HepG2 (cell line): ENCODE results near the gene PKMYT1. TPM values are rescaled to one million over a fixed set of nuclear protein-coding genes. Genes with fewer than 3 reads are reported as not detected.
A peak's percentile ranks its signal among the peaks of the same experiment; 100 is the strongest.

Experiments
- GFI1 ChIP-seq: sonication (generic); formaldehyde crosslinking; IDR thresholded peaks from 2 replicates; pipeline ENCODE4 v1.5.0; 2020; ENCODE audit warnings: missing genetic modification reagents, mild to moderate bottlenecking, borderline replicate concordance
- MED1 ChIP-seq: sonication (generic); formaldehyde crosslinking; IDR thresholded peaks from 2 replicates; pipeline ENCODE4 v1.4.0; 2020; ENCODE audit warnings: missing genetic modification reagents
- MYC ChIP-seq: sonication (generic); formaldehyde crosslinking; IDR thresholded peaks from 2 replicates; pipeline ENCODE4 v1.9.0; 2021; ENCODE audit warnings: missing genetic modification reagents, borderline replicate concordance
- NFATC3 ChIP-seq: sonication (generic); formaldehyde crosslinking; IDR thresholded peaks from 2 replicates; pipeline ENCODE4 v1.5.1; 2020; ENCODE audit warnings: mild to moderate bottlenecking, missing genetic modification reagents
- PCBP2 ChIP-seq: fragments of 200-400 bp; formaldehyde crosslinking; optimal IDR thresholded peaks from 2 replicates; pipeline ENCODE3; 2018; ENCODE audit warnings: low read length, low read depth; ENCODE audit not compliant: poor library complexity, severe bottlenecking
- TBX2 ChIP-seq: sonication (generic); formaldehyde crosslinking; IDR thresholded peaks from 2 replicates; pipeline ENCODE4 v1.5.0; 2020; ENCODE audit warnings: missing genetic modification reagents, mild to moderate bottlenecking, borderline replicate concordance
- THRA ChIP-seq: sonication (generic); formaldehyde crosslinking; IDR thresholded peaks from 2 replicates; pipeline ENCODE4 v1.4.0; 2020; ENCODE audit warnings: missing genetic modification reagents, borderline replicate concordance
- ZFP90 ChIP-seq: sonication (generic); formaldehyde crosslinking; IDR thresholded peaks from 2 replicates; pipeline ENCODE4 v1.8.0; 2022; ENCODE audit warnings: missing genetic modification reagents, mild to moderate bottlenecking, inconsistent platforms, borderline replicate concordance
- ZNF296 ChIP-seq: sonication (generic); formaldehyde crosslinking; conservative IDR thresholded peaks from 2 replicates; pipeline ENCODE4 v1.5.0; 2020; ENCODE audit warnings: mild to moderate bottlenecking, missing genetic modification reagents
- ZNF598 ChIP-seq: sonication (generic); formaldehyde crosslinking; IDR thresholded peaks from 2 replicates; pipeline ENCODE4 v1.5.1; 2020; ENCODE audit warnings: mild to moderate bottlenecking, missing genetic modification reagents, borderline replicate concordance
- ZNF800 ChIP-seq: sonication (generic); formaldehyde crosslinking; IDR thresholded peaks from 2 replicates; pipeline ENCODE4 v1.4.0; 2020; ENCODE audit warnings: missing genetic modification reagents
- polyA plus RNA-seq, 8 experiments: library from polyadenylated mRNA; depleted of rRNA in 3 of 8; stranded (reverse) in 7 of 8; unstranded in 1 of 8; fragments of >200 nt; fragmentation: Illumina TruSeq in 4 of 8; extraction: Trizol in 4 of 8; gene quantifications; 2 replicates each; pipeline versions ENCODE4 v1.2.1 to v1.2.3, GENCODE V29; 2011 to 2016; ENCODE audit warnings: low read depth in 4 of 8, missing spikeins in 1 of 8, mixed read lengths in 1 of 8; ENCODE audit not compliant: insufficient read depth in 1 of 8
- total RNA-seq, 5 experiments: library from RNA; depleted of rRNA; stranded (reverse); fragments of >200 nt; fragmentation: Illumina TruSeq; extraction: Trizol; gene quantifications; 2 replicates each; pipeline ENCODE4 v1.2.3, GENCODE V29; 2016; ENCODE audit warnings: low read depth in 1 of 5
- TF ChIP-seq, protein P1 (sequence below): sonication (generic); formaldehyde crosslinking; IDR thresholded peaks from 2 replicates; pipeline ENCODE4 v1.5.0; 2020; ENCODE audit warnings: missing genetic modification reagents, mild to moderate bottlenecking, borderline replicate concordance

PKMYT1 gene
- total and polyA plus RNA-seq, 2 of the 13 experiments (the other 11 are each of a cell fraction or from before 2014, with no cell fraction given) = 7.0 to 27.8 TPM

- TF ChIP-seq, protein P1, sequence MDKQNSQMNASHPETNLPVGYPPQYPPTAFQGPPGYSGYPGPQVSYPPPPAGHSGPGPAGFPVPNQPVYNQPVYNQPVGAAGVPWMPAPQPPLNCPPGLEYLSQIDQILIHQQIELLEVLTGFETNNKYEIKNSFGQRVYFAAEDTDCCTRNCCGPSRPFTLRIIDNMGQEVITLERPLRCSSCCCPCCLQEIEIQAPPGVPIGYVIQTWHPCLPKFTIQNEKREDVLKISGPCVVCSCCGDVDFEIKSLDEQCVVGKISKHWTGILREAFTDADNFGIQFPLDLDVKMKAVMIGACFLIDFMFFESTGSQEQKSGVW (CRISPR knock-in tag) = no peak
- TF ChIP-seq THRA (peak; percentile 63; the same call in 1 of the 2 replicates), ZNF800 (CRISPR knock-in tag) (no peak), MYC (CRISPR knock-in tag) (no peak; the same call in 1 of the 2 replicates), MED1 (CRISPR knock-in tag) (peak; percentile 24; the same call in 1 of the 2 replicates), NFATC3 (CRISPR knock-in tag) (0 out of 2 replicates have a peak, but pooled peaks have one; percentile 35), ZNF598 (CRISPR knock-in tag) (no peak), ZNF296 (CRISPR knock-in tag) (no peak), PCBP2 (no peak), GFI1 (CRISPR knock-in tag) (no peak), TBX2 (no peak), ZFP90 (CRISPR knock-in tag) (0 out of 2 replicates have a peak, but pooled peaks have one; percentile 39)
Measured at GRCh38 chr16:2927010-2927646, 53.1 kb downstream of the PKMYT1 start (continued).
